SK-N-SH (cell line): ENCODE data around the gene CNTNAP1. TPM values are rescaled to one million over a fixed set of nuclear protein-coding genes. Genes with fewer than 3 reads are reported as not detected.

ENCODE experiments used
- CTCF ChIA-PET: fragments of 300-600, 350-600 bp; formaldehyde crosslinking; extraction: SDS; loops from one replicate; lab custom pipeline; 2021; lab: Yijun Ruan, JAX
- POLR2A ChIA-PET: fragments of 350-600 bp; sonication (Branson Sonifier 250); formaldehyde crosslinking; extraction: SDS; loops from one replicate; lab custom pipeline; 2020; ENCODE audit warnings: antibody characterized with exemption, inconsistent platforms; lab: Yijun Ruan, JAX
- DNase-seq: peaks from one replicate; pipeline ENCODE4 v3.0.0; 2012
- H2AFZ ChIP-seq: fragments of 200-600 bp; sonication (generic); 2 replicates; pipeline ENCODE4 v1.8.1; 2016; ENCODE audit warnings: antibody characterized with exemption, mild to moderate bottlenecking, low read depth
- H3F3A ChIP-seq: fragments of 200-600 bp; sonication (generic); replicated peaks from 2 replicates; pipeline ENCODE3; 2016; ENCODE audit warnings: antibody characterized with exemption, mild to moderate bottlenecking; ENCODE audit not compliant: insufficient read depth
- H3K27ac ChIP-seq, 2 experiments: fragments of 200-500 bp in 1 of 2; fragments of 200-600 bp in 1 of 2; sonication (Bioruptor generic) in 1 of 2; sonication (generic), shearing (Covaris generic) in 1 of 2; 2 replicates each; pipeline versions ENCODE4 v1.5.1 to v1.6.1; 2014 to 2016; ENCODE audit warnings: low read depth in 2 of 2, inconsistent platforms in 1 of 2, low read length in 1 of 2, mild to moderate bottlenecking in 1 of 2, mixed read lengths in 1 of 2
- H3K27me3 ChIP-seq: fragments of 200-600 bp; sonication (generic), shearing (Covaris generic); 2 replicates; pipeline ENCODE4 v1.6.1; 2016; ENCODE audit warnings: mixed run types; ENCODE audit not compliant: insufficient read depth
- H3K36me3 ChIP-seq, 2 experiments: fragments of 200-500 bp in 1 of 2; fragments of 200-600 bp in 1 of 2; sonication (Bioruptor generic) in 1 of 2; sonication (generic) in 1 of 2; replicated peaks in 1 of 2; 2 replicates each; pipeline versions ENCODE3 to v1.5.1; 2014 to 2016; ENCODE audit warnings: low read length in 1 of 2, mild to moderate bottlenecking in 1 of 2; ENCODE audit not compliant: insufficient read depth in 2 of 2, control insufficient read depth in 1 of 2
- H3K4me1 ChIP-seq, 2 experiments: fragments of 200-500 bp in 1 of 2; fragments of 200-600 bp in 1 of 2; sonication (Bioruptor generic) in 1 of 2; sonication (generic), shearing (Covaris generic) in 1 of 2; 2 replicates each; pipeline versions ENCODE4 v1.5.1 to v1.6.1; 2014 to 2016; ENCODE audit warnings: low read depth in 1 of 2, low read length in 1 of 2, mixed run types in 1 of 2; ENCODE audit not compliant: insufficient read depth in 2 of 2, control insufficient read depth in 1 of 2
- H3K4me2 ChIP-seq: fragments of 200-600 bp; sonication (generic), shearing (Covaris generic); 2 replicates; pipeline ENCODE4 v1.6.1; 2017; ENCODE audit warnings: mixed run types
- H3K4me3 ChIP-seq, 2 experiments: fragments of 200-500 bp in 1 of 2; fragments of 200-600 bp in 1 of 2; sonication (Bioruptor generic) in 1 of 2; sonication (generic), shearing (Covaris generic) in 1 of 2; 2 replicates each; pipeline versions ENCODE4 v1.5.1 to v1.8.1; 2014 to 2016; ENCODE audit warnings: low read depth in 2 of 2, inconsistent platforms in 1 of 2, low read length in 1 of 2, mild to moderate bottlenecking in 1 of 2, mixed read lengths in 1 of 2, moderate library complexity in 1 of 2
- H3K79me2 ChIP-seq: fragments of 200-600 bp; sonication (generic); 2 replicates; pipeline ENCODE4 v1.8.1; 2017; ENCODE audit warnings: mild to moderate bottlenecking; ENCODE audit not compliant: insufficient read depth
- H3K9ac ChIP-seq: fragments of 200-600 bp; sonication (generic); 2 replicates; pipeline ENCODE4 v1.6.1; 2017; ENCODE audit warnings: mixed run types
- H3K9me2 ChIP-seq: fragments of 200-600 bp; sonication (generic); 2 replicates; pipeline ENCODE4 v1.6.1; 2017; ENCODE audit warnings: mixed run types
- H3K9me3 ChIP-seq: fragments of 200-600 bp; sonication (generic); 2 replicates; pipeline ENCODE4 v1.6.1; 2017; ENCODE audit warnings: mixed run types, mild to moderate bottlenecking, moderate library complexity
- H4K20me1 ChIP-seq: fragments of 200-600 bp; sonication (generic); 2 replicates; pipeline ENCODE4 v1.6.1; 2017; ENCODE audit warnings: mild to moderate bottlenecking, mixed run types; ENCODE audit not compliant: insufficient read depth
- CHD2 ChIP-seq: fragments of 150-350 bp; IDR thresholded peaks from 2 replicates; pipeline ENCODE4 v1.6.1; 2018; ENCODE audit warnings: low read length; ENCODE audit not compliant: partially characterized antibody
- EP300 ChIP-seq, 2 experiments: IDR thresholded peaks; 2 replicates each; pipeline versions ENCODE4 v1.4.0 to v1.6.1; 2012; ENCODE audit warnings: borderline replicate concordance in 1 of 2, low read depth in 1 of 2, low read length in 1 of 2
- FOXM1 ChIP-seq: IDR thresholded peaks from 2 replicates; pipeline ENCODE4 v1.4.0; 2012; ENCODE audit warnings: low read depth, mild to moderate bottlenecking
- MEF2A ChIP-seq: IDR thresholded peaks from 2 replicates; pipeline ENCODE4 v1.4.0; 2012; ENCODE audit warnings: low read depth, borderline replicate concordance
- MXI1 ChIP-seq: IDR thresholded peaks from 2 replicates; pipeline ENCODE4 v1.6.1; 2012; ENCODE audit warnings: mild to moderate bottlenecking, low read depth, low read length, improper control_type of control experiment
- NFIC ChIP-seq: IDR thresholded peaks from 2 replicates; pipeline ENCODE4 v1.4.0; 2012; ENCODE audit warnings: borderline replicate concordance
- POLR2AphosphoS5 ChIP-seq: IDR thresholded peaks from 2 replicates; pipeline ENCODE4 v1.6.1; 2012; ENCODE audit warnings: low read depth, low read length
- RAD21 ChIP-seq: IDR thresholded peaks from 2 replicates; pipeline ENCODE4 v1.6.1; 2012; ENCODE audit warnings: mild to moderate bottlenecking, low read length
- RCOR1 ChIP-seq: fragments of 150-350 bp; IDR thresholded peaks from 2 replicates; pipeline ENCODE4 v1.6.1; 2017; ENCODE audit warnings: antibody characterized with exemption, low read length
- RXRA ChIP-seq: IDR thresholded peaks from 2 replicates; pipeline ENCODE4 v1.4.0; 2012; ENCODE audit warnings: low read depth, mild to moderate bottlenecking, borderline replicate concordance
- SIN3A ChIP-seq: IDR thresholded peaks from 2 replicates; pipeline ENCODE4 v1.6.1; 2012; ENCODE audit warnings: low read depth, mild to moderate bottlenecking, low read length, moderate library complexity, borderline replicate concordance
- SMC3 ChIP-seq: IDR thresholded peaks from 2 replicates; pipeline ENCODE4 v1.6.1; 2012; ENCODE audit warnings: low read depth, low read length, improper control_type of control experiment
- TAF1 ChIP-seq: IDR thresholded peaks from 2 replicates; pipeline ENCODE4 v1.6.1; 2012; ENCODE audit warnings: low read depth, mild to moderate bottlenecking, low read length, moderate library complexity, borderline replicate concordance
- TCF12 ChIP-seq: IDR thresholded peaks from 2 replicates; pipeline ENCODE4 v1.4.0; 2012
- TEAD4 ChIP-seq: IDR thresholded peaks from 2 replicates; pipeline ENCODE4 v1.4.0; 2012; ENCODE audit warnings: mild to moderate bottlenecking, borderline replicate concordance; ENCODE audit not compliant: insufficient read depth
- YY1 ChIP-seq: IDR thresholded peaks from 2 replicates; pipeline ENCODE4 v1.4.0; 2012; ENCODE audit warnings: low read depth, mild to moderate bottlenecking
- WGBS: methylation state at CpG from one replicate; pipeline ENCODE4 v1.1.6; 2017; ENCODE audit warnings: low lambda C conversion rate; 5-methylcytosine and 5-hydroxymethylcytosine counted together
- polyA plus RNA-seq, 3 experiments: library from polyadenylated mRNA; depleted of rRNA; stranded (reverse); fragments of >200 nt; gene quantifications; 2 replicates each; pipeline ENCODE4 v1.2.3, GENCODE V29; 2012
- TF ChIP-seq, protein P1 (sequence below): fragments of 150-350 bp; IDR thresholded peaks from 2 replicates; pipeline ENCODE4 v1.6.1; 2017; ENCODE audit warnings: antibody characterized with exemption, low read length, low read depth, borderline replicate concordance
- TF ChIP-seq, protein P2 (sequence below): fragments of 200-600 bp; sonication (generic); IDR thresholded peaks from 2 replicates; pipeline ENCODE4 v1.6.1; 2017; ENCODE audit warnings: antibody characterized with exemption, mild to moderate bottlenecking, moderate library complexity
- TF ChIP-seq, protein P3 (sequence below): IDR thresholded peaks from 2 replicates; pipeline ENCODE4 v1.4.0; 2012; ENCODE audit warnings: low read depth, borderline replicate concordance
- TF ChIP-seq, protein P4 (sequence below): IDR thresholded peaks from 2 replicates; pipeline ENCODE4 v1.4.0; 2012; ENCODE audit warnings: low read depth, borderline replicate concordance
- TF ChIP-seq, protein P5 (sequence below): IDR thresholded peaks from 2 replicates; pipeline ENCODE4 v1.6.1; 2012; ENCODE audit warnings: mild to moderate bottlenecking, low read depth, low read length, moderate library complexity

Gene CNTNAP1
- polyA plus RNA-seq, 1 of the 3 experiments (the other 2 are of a cell fraction): 92.7 TPM

DNA sequence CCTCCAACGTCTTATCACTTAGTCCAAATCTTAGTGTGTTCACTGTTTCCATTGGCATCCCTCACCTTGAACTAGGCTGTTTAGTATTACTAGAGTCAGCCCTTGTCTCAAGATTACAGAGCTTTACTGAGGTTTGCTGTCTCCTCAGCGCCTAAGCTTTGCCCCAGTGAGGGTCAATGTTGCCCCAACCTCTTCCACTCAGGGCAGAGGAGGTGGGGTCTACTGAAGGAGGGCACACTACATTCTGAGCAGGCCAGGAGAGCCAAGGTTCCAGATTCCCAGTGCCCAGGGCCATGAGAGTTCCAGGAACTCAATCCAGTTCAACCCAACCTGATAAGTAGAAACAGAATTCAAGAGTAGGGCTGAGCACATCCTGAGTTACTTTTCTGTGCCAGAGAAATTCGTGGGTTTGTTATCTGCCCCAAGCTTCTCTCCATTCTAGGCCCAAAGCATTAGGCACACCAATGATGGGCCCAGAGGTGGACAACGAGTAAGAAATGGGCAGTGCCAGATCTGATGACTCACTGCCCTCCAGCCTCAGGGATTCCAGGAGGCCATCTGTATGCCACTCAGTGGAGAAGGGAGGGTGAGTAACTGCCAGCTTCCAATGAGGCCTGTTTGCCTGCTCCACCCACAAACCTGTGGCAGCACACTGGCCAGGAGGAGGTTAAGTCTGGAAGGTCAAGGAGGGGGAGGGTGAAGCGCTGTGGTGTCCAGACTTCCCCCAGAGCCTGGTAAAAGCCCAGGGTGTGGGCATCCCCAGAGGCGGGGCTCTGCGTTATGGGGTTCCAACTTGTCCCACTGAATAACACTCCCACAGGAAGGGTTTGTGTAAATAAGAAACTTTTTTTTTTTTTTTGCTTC, 15.0 kb upstream of the CNTNAP1 start:
- DNase-seq: peak; percentile 85
- Histone ChIP-seq H3K4me2 (peak overlapping the region; percentile 52; the same call in 1 of the 2 replicates), H3K4me1 (peaks cover 13 to 30% of the 10 kb centered on the region in 2 experiments), H4K20me1 (peaks cover 7% of the 10 kb centered on the region; the same call in 1 of the 2 replicates), H3K27ac (peak overlapping the region; percentile 75 to 93), H2AFZ (no peak overlapping the region), H3K4me3 (no peak overlapping the region), H3K9me2 (no peaks in the 10 kb centered on the region), H3F3A (peaks cover 18% of the 10 kb centered on the region), H3K9ac (no peak overlapping the region), H3K27me3 (no peaks in the 10 kb centered on the region), H3K36me3 (peaks cover 41 to 49% of the 10 kb centered on the region in 2 experiments), H3K9me3 (no peaks in the 10 kb centered on the region), H3K79me2 (peaks cover 11% of the 10 kb centered on the region; the same call in 1 of the 2 replicates)
- CTCF ChIA-PET: interaction anchor here (0.7 to 11.0 kb wide), 10 partner anchors 10 to 106 kb away, joined by 3 to 121 read pairs (median 6); partner anchors contain the start of genes PLEKHH3, PSMC3IP, RETREG3 and TUBG1
- WGBS: 37% methylated on average over 6 of the region's 7 CpGs
- POLR2A ChIA-PET: interaction anchor here (0.8 to 3.4 kb wide), 7 partner anchors 8 to 89 kb away, joined by 3 to 33 read pairs (median 5); partner anchors contain the start of genes PLEKHH3 and TUBG2
- peak; percentile 15 for TF ChIP-seq CHD2
- TF ChIP-seq, protein P1, sequence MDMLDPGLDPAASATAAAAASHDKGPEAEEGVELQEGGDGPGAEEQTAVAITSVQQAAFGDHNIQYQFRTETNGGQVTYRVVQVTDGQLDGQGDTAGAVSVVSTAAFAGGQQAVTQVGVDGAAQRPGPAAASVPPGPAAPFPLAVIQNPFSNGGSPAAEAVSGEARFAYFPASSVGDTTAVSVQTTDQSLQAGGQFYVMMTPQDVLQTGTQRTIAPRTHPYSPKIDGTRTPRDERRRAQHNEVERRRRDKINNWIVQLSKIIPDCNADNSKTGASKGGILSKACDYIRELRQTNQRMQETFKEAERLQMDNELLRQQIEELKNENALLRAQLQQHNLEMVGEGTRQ: no peak
- TF ChIP-seq, protein P2, sequence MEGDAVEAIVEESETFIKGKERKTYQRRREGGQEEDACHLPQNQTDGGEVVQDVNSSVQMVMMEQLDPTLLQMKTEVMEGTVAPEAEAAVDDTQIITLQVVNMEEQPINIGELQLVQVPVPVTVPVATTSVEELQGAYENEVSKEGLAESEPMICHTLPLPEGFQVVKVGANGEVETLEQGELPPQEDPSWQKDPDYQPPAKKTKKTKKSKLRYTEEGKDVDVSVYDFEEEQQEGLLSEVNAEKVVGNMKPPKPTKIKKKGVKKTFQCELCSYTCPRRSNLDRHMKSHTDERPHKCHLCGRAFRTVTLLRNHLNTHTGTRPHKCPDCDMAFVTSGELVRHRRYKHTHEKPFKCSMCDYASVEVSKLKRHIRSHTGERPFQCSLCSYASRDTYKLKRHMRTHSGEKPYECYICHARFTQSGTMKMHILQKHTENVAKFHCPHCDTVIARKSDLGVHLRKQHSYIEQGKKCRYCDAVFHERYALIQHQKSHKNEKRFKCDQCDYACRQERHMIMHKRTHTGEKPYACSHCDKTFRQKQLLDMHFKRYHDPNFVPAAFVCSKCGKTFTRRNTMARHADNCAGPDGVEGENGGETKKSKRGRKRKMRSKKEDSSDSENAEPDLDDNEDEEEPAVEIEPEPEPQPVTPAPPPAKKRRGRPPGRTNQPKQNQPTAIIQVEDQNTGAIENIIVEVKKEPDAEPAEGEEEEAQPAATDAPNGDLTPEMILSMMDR: no peak
- TF ChIP-seq SIN3A: no peak
- TF ChIP-seq NFIC: 0 out of 2 replicates have a peak, but pooled peaks have one; percentile 41
- peak; percentile 50; the same call in 1 of the 2 replicates for TF ChIP-seq POLR2AphosphoS5
- TF ChIP-seq TAF1: 0 out of 2 replicates have a peak, but pooled peaks have one; percentile 10
- no peak for TF ChIP-seq SMC3
- no peak for TF ChIP-seq YY1
- no peak for TF ChIP-seq MXI1
- peak in 1 of 2 experiments; percentile 53; a peak in 2 of 4 replicates for TF ChIP-seq EP300 (IDR thresholded peaks at IDR 0.05; ENCODE audit: borderline replicate concordance in 1 of 2, low read depth in 1 of 2, low read length in 1 of 2)
- no peak for TF ChIP-seq RXRA
- TF ChIP-seq RAD21: no peak; the same call in 1 of the 2 replicates
- peak; percentile 39; the same call in 1 of the 2 replicates for TF ChIP-seq RCOR1
- TF ChIP-seq TEAD4: peak; percentile 65; the same call in 1 of the 2 replicates
- TF ChIP-seq, protein P3, sequence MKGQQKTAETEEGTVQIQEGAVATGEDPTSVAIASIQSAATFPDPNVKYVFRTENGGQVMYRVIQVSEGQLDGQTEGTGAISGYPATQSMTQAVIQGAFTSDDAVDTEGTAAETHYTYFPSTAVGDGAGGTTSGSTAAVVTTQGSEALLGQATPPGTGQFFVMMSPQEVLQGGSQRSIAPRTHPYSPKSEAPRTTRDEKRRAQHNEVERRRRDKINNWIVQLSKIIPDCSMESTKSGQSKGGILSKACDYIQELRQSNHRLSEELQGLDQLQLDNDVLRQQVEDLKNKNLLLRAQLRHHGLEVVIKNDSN: no peak
- TF ChIP-seq, protein P4, sequence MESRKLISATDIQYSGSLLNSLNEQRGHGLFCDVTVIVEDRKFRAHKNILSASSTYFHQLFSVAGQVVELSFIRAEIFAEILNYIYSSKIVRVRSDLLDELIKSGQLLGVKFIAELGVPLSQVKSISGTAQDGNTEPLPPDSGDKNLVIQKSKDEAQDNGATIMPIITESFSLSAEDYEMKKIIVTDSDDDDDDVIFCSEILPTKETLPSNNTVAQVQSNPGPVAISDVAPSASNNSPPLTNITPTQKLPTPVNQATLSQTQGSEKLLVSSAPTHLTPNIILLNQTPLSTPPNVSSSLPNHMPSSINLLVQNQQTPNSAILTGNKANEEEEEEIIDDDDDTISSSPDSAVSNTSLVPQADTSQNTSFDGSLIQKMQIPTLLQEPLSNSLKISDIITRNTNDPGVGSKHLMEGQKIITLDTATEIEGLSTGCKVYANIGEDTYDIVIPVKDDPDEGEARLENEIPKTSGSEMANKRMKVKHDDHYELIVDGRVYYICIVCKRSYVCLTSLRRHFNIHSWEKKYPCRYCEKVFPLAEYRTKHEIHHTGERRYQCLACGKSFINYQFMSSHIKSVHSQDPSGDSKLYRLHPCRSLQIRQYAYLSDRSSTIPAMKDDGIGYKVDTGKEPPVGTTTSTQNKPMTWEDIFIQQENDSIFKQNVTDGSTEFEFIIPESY: no peak
- TF ChIP-seq MEF2A: no peak
- no peak for TF ChIP-seq FOXM1
- peak; percentile 71; the same call in 1 of the 2 replicates for TF ChIP-seq TCF12
- TF ChIP-seq, protein P5, sequence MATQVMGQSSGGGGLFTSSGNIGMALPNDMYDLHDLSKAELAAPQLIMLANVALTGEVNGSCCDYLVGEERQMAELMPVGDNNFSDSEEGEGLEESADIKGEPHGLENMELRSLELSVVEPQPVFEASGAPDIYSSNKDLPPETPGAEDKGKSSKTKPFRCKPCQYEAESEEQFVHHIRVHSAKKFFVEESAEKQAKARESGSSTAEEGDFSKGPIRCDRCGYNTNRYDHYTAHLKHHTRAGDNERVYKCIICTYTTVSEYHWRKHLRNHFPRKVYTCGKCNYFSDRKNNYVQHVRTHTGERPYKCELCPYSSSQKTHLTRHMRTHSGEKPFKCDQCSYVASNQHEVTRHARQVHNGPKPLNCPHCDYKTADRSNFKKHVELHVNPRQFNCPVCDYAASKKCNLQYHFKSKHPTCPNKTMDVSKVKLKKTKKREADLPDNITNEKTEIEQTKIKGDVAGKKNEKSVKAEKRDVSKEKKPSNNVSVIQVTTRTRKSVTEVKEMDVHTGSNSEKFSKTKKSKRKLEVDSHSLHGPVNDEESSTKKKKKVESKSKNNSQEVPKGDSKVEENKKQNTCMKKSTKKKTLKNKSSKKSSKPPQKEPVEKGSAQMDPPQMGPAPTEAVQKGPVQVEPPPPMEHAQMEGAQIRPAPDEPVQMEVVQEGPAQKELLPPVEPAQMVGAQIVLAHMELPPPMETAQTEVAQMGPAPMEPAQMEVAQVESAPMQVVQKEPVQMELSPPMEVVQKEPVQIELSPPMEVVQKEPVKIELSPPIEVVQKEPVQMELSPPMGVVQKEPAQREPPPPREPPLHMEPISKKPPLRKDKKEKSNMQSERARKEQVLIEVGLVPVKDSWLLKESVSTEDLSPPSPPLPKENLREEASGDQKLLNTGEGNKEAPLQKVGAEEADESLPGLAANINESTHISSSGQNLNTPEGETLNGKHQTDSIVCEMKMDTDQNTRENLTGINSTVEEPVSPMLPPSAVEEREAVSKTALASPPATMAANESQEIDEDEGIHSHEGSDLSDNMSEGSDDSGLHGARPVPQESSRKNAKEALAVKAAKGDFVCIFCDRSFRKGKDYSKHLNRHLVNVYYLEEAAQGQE: no peak
